Peyer's patch (tissue), 4 donors: ENCODE data around the gene DNAH3. TPM values are rescaled to one million over a fixed set of nuclear protein-coding genes. Genes with fewer than 3 reads are reported as not detected.

Experiments
- DNase-seq, 3 donors: peaks; one replicate each; pipeline ENCODE4 v3.0.0-alpha.2; 2017 to 2019
- H3K27ac ChIP-seq, 4 donors: fragments of 200-600 bp; sonication (generic); one replicate each; pipeline ENCODE4 v1.5.1; 2016 to 2019
- H3K27me3 ChIP-seq, 2 donors: fragments of 200-600 bp; sonication (generic); one replicate each; pipeline ENCODE4 v1.5.1; 2019
- H3K36me3 ChIP-seq, 3 donors: fragments of 200-600 bp; sonication (generic); one replicate each; pipeline ENCODE4 v1.5.1; 2016 to 2019
- H3K4me1 ChIP-seq, 4 donors: fragments of 200-600 bp; sonication (generic); one replicate each; pipeline ENCODE4 v1.5.1; 2016 to 2019
- H3K4me3 ChIP-seq, 4 donors: fragments of 200-600 bp; sonication (generic); 1 replicate in 3 of 4; 2 replicates in 1 of 4; pipeline ENCODE4 v1.5.1; 2016 to 2019; ENCODE audit warnings: mild to moderate bottlenecking in 1 of 4
- H3K9me3 ChIP-seq, 4 donors: fragments of 200-600 bp; sonication (generic); one replicate each; pipeline ENCODE4 v1.5.1; 2016 to 2019; ENCODE audit warnings: mild to moderate bottlenecking in 1 of 4
- POLR2A ChIP-seq, 2 donors: fragments of 450-650 bp; IDR thresholded peaks; one replicate each; pipeline ENCODE4 v1.5.1; 2017; ENCODE audit warnings: antibody characterized with exemption in 2 of 2, mild to moderate bottlenecking in 2 of 2, moderate library complexity in 2 of 2
- total RNA-seq, 4 donors: library from RNA; depleted of rRNA; stranded (reverse); fragments of >200 nt; gene quantifications; one replicate each; pipeline ENCODE4 v1.1.0, GENCODE V29; 2016
- TF ChIP-seq, protein P1 (sequence below), 6 experiments: fragments of 450-650 bp in 4 of 6; fragments of 200-600 bp in 2 of 6; sonication (generic) in 1 of 6; IDR thresholded peaks; one replicate each; pipeline ENCODE4 v1.5.1; 2017 to 2019; ENCODE audit warnings: antibody characterized with exemption in 6 of 6, mild to moderate bottlenecking in 3 of 6, moderate library complexity in 1 of 6

Gene DNAH3
- total RNA-seq, 4 donors from 2014 or later = 2.1 to 6.7 (median 4.5) TPM

GRCh38 chr16:20906341-20907255 lies 244.0 kb downstream of the DNAH3 start:
- Histone ChIP-seq H3K4me1 (peaks cover 0 to 37% (median 10%) of the 10 kb centered on the region in 4 donors), H3K27ac (peak overlapping the region; percentile 34 to 71 (median 56)), H3K27me3 (no peaks in the 10 kb centered on the region), H3K4me3 (no peak overlapping the region), H3K36me3 (no peaks in the 10 kb centered on the region), H3K9me3 (no peaks in the 10 kb centered on the region)
- TF ChIP-seq, protein P1, sequence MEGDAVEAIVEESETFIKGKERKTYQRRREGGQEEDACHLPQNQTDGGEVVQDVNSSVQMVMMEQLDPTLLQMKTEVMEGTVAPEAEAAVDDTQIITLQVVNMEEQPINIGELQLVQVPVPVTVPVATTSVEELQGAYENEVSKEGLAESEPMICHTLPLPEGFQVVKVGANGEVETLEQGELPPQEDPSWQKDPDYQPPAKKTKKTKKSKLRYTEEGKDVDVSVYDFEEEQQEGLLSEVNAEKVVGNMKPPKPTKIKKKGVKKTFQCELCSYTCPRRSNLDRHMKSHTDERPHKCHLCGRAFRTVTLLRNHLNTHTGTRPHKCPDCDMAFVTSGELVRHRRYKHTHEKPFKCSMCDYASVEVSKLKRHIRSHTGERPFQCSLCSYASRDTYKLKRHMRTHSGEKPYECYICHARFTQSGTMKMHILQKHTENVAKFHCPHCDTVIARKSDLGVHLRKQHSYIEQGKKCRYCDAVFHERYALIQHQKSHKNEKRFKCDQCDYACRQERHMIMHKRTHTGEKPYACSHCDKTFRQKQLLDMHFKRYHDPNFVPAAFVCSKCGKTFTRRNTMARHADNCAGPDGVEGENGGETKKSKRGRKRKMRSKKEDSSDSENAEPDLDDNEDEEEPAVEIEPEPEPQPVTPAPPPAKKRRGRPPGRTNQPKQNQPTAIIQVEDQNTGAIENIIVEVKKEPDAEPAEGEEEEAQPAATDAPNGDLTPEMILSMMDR (IDR thresholded peaks at IDR 0.05) = no peak
- TF ChIP-seq POLR2A (IDR thresholded peaks at IDR 0.05) = no peak
- DNase-seq = no peak

DNA sequence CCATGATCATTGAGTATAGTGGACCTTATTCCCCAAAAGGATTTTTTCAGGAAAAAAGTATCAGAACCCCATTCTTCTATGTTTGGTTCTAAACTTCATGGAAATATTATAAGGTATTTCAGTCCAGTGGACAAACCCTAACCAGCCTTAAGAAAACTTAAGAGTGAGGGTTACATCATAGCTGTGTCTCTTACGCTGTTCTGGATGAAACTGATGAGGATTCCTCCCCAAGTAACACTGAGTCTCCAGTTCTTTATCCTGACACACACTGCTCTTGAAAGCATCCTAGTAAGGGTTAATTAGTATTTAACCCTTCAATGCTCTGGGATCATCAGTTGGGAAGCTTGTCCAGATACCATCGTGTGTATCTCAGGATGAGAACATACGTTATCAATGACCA lies 245.1 kb downstream of the DNAH3 start:
- TF ChIP-seq, protein P1 (IDR thresholded peaks at IDR 0.05) = no peak
- TF ChIP-seq POLR2A (IDR thresholded peaks at IDR 0.05) = no peak
- DNase-seq = no peak
- Histone ChIP-seq H3K36me3 (no peaks in the 10 kb centered on the region), H3K27ac (peak overlapping the region; percentile 34 to 71 (median 56)), H3K27me3 (no peaks in the 10 kb centered on the region), H3K4me1 (peaks cover 0 to 36% (median 11%) of the 10 kb centered on the region in 4 donors), H3K9me3 (no peaks in the 10 kb centered on the region), H3K4me3 (no peak overlapping the region)

DNA sequence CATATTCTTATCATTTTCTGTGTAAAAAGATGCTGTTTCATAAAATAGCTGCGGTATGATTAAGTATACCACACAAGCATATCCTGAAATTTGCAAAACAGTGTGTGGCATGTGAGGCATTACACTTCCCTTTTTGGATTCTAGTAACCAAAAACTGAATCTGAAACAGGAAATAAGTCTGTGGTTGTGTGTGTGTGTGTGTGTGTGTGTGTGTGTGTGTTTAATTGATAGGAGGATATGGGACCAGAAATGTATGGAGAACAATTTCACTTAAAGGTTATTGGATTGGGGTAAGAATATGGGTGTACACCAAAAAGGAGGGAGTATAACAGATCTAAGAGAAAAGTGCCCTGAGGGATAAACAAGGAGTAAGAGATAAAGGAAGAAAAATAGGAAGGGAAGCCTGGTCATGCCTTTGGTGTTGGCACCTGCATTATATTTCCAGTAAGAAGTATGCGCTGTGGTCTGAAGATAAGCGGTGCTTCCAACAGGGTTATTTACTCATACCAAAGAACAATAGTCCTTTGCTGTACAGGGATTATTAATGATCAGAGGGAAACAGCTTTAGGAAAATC lies 246.1 kb downstream of the DNAH3 start:
- Histone ChIP-seq H3K4me1 (peaks cover 0 to 36% (median 12%) of the 10 kb centered on the region in 4 donors), H3K36me3 (no peaks in the 10 kb centered on the region), H3K9me3 (no peaks in the 10 kb centered on the region), H3K27ac (peak overlapping the region; percentile 4 to 71 (median 60)), H3K27me3 (no peaks in the 10 kb centered on the region), H3K4me3 (no peak overlapping the region)
- TF ChIP-seq, protein P1 (IDR thresholded peaks at IDR 0.05) = no peak
- TF ChIP-seq POLR2A (IDR thresholded peaks at IDR 0.05) = no peak
- peak in 1 of 3 donors; percentile 29 for DNase-seq

GRCh38 chr16:20903899-20904506 lies 246.6 kb downstream of the DNAH3 start:
- no peak overlapping the region for H3K4me3 ChIP-seq
- no peaks in the 10 kb centered on the region for H3K36me3 ChIP-seq
- no peaks in the 10 kb centered on the region for H3K9me3 ChIP-seq
- H3K27ac ChIP-seq = peak overlapping the region; percentile 4 to 71 (median 60)
- no peaks in the 10 kb centered on the region for H3K27me3 ChIP-seq
- no peak for TF ChIP-seq POLR2A (IDR thresholded peaks at IDR 0.05)
- TF ChIP-seq, protein P1 (IDR thresholded peaks at IDR 0.05) = no peak
- DNase-seq = no peak
- H3K4me1 ChIP-seq = peaks cover 0 to 42% (median 14%) of the 10 kb centered on the region in 4 donors

DNA sequence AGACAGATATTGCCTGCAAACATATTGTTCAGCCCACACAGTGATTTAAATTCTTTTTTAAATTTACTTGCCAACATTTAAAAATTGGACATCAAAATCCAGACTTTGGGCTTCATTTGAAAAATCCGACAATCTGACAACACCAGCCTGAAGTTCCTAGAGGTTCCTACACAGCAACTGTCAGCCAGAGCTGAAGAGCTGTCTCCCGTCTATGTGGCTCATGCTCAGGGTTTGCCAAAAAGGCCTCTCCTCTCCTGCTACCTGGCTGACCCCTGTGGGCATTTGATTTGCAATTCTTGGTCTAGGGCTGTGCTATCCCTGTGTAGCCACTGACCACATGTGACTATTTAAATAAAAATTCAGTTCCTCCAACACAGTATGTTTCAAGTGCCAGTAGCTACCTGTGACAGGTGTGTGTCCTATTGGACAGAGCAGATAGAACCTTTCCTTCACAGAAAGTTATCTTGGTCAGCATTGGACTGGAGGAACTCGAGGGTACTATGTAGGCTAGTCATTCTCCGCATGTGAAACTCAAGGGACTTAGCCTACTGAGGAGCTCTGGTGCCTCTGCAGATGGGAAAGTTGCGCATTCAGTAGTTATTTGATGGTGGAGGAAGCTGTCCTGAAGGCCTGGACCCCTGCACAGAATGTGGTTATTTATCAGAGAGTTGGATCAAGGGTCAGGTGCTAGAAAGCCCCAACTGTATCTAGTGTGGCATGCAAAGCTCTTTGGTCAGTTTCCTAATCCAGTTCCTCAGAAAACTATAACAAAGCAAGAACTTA lies 247.3 kb downstream of the DNAH3 start:
- H3K27me3 ChIP-seq = no peaks in the 10 kb centered on the region
- H3K27ac ChIP-seq = peak overlapping the region in 3 of 4 donors; percentile 53 to 71 (median 68)
- no peak overlapping the region for H3K4me3 ChIP-seq
- H3K36me3 ChIP-seq = no peaks in the 10 kb centered on the region
- TF ChIP-seq, protein P1 (IDR thresholded peaks at IDR 0.05) = no peak
- TF ChIP-seq POLR2A (IDR thresholded peaks at IDR 0.05) = no peak
- H3K4me1 ChIP-seq = peaks cover 0 to 49% (median 14%) of the 10 kb centered on the region in 4 donors
- no peaks in the 10 kb centered on the region for H3K9me3 ChIP-seq
- no peak for DNase-seq
